Stimulated activated CD4-positive, alpha-beta T cell treated with anti-CD3 and anti-CD28 coated beads, Interleukin-12 subunit alpha, Interleukin-12 subunit beta, amount 100 ng/mL, for 48 hours (primary cell): ENCODE measurements around the gene RNASET2.
"Not testable (repeated sequence)": the region's sequence is repeated elsewhere in the genome, so short reads cannot be mapped to it uniquely, and the experiment has no call there.

Experiments
- DNase-seq, 3 donors: peaks; one replicate each; pipeline ENCODE4 v3.0.0-alpha.2; 2020; ENCODE audit warnings: low read depth in 2 of 3, low spot score in 1 of 3

RNASET2 gene

GRCh38 chr6:166904101-166904746 is 52.1 kb downstream of the RNASET2 start:
- no peak for DNase-seq

DNA sequence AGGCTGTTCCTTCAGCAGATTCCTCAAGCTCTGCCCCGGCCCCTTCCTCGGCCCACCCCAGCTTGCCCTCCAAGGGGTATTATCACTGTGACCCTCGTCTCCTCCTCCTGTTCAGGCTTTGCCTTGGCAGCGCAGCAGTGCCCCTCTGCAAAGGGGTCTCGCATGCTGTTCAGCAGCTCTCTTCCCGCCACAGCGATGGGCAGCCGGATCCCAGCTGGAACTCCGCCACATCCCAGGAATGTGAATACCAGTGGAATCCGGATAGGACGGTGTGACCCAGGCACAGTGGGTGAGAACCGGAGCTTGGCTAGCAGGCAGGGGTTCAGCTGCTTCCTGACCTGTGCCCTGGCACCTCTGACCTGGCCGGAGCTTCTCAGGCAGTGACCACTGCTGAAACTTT is 52.9 kb downstream of the RNASET2 start:
- no peak for DNase-seq

GRCh38 chr6:166903027-166903426 is 53.3 kb downstream of the RNASET2 start:
- no peak for DNase-seq

- DNase-seq = no peak
Observed at GRCh38 chr6:166902211-166902755, 54.1 kb downstream of the RNASET2 start.

GRCh38 chr6:166901626-166902025 is 54.7 kb downstream of the RNASET2 start:
- DNase-seq = no peak

DNA sequence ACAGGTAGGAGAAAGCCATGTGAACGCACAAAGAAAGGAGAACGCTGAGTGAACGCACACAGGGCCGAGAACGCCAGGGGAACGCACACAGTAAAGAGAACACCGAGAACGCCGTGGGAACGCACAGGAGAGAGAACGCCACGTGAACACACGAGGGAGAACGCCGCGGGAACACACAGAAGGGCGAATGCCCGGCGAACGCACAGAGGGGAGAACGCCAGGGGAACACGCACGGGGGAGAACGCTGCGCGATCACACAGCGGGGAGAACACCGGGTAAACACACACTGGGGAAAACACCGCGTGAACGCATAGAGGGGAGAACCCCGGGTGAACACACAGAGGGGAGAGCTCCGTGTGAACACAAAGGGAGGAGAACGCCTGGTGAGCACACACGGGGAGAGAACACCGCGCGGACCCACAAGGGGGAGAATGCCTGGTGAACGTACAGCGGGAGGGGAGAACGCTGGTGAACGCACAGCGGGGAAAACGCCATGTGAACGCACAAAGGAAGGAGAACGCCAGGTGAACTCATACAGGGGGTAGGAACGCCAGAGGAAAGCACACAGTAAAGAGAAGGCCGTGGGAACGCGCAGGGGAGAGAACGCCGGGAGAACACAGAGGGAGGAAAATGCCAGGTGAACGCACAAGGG is 55.3 kb downstream of the RNASET2 start:
- no peak for DNase-seq

GRCh38 chr6:166900130-166900708 is 56.1 kb downstream of the RNASET2 start:
- no peak for DNase-seq

DNA sequence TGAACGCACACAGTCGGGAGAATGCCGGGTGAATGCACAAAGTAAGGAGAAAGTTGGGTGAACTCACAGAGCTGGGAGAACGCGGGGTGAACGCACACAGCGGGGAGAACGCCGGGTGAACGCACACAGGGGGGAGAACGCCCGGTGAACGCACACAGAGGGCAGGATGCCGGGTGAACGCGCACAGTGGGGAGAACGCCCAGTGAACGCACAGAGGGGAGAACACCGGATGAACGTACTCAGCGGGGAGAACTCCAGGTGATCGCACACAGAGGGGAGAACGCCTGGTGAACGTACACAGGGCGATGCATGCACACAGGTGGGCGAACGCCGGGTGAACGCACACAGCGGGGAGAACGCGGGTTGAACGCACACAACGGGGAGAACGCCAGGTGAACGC is 57.4 kb downstream of the RNASET2 start:
- no peak for DNase-seq

GRCh38 chr6:166894614-166895013 is 61.7 kb downstream of the RNASET2 start:
- DNase-seq = not testable (repeated sequence)

DNA sequence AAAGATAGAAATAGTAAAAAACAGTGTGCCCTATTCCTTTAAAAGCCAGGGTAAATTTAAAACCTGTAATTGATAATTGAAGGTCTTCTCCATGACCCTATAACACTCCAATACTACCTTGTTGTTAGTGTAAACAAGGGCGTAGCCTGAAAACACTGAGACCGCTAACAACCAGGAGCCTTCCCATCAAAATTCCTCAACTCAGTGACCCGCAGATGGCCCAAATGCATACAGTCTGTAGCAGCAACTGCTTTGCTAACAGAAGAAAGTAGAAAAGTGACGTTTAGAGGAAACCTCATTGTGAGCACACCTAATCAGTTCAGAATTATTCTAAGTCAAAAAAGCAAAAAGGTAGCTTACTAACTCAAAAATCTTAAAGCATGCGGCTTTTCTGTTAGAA is 63.9 kb downstream of the RNASET2 start:
- DNase-seq = not testable (repeated sequence)

DNA sequence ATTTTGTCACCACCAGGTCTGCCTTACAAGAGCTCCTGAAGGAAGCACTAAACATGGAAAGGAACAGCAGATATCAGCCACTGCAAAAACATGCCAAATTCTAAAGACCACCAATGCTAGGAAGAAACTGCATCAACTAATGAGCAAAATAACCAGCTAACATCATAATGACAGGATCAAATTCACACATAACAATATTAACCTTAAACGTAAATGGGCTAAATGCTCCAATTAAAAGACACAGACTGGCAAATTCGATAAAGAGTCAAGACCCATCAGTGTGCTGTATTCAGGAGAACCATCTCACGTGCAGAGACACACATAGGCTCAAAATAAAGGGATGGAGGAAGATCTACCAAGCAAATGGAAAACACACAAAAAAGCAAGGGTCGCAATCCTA is 69.6 kb downstream of the RNASET2 start:
- not testable (repeated sequence) for DNase-seq

DNA sequence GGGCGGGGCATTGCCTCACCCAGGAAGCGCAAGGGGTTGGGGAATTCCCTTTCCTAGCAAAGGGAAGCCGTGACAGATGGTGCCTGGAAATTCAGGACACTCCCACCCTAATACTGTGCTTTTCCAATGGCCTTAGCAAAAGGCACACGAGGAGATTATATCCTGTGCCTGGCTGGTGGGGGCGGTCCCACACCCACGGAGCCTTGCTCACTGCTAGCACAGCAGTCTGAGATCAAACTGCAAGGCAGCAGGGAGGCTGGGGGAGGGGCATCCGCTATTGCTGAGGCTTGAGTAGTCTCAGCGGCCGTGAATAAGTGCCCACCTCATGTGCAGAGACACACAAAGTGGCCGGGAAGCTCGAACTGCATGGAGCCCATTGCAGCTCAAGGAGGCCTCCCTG is 71.4 kb downstream of the RNASET2 start:
- not testable (repeated sequence) for DNase-seq

GRCh38 chr6:166879594-166879993 is 76.8 kb downstream of the RNASET2 start:
- no peak for DNase-seq
